Peyer's patch (tissue), 4 donors: ENCODE measurements around the gene TTC34.

Experiments
- CTCF ChIP-seq, 6 experiments: fragments of 450-650 bp in 4 of 6; fragments of 200-600 bp in 2 of 6; sonication (generic) in 1 of 6; IDR thresholded peaks; one replicate each; pipeline ENCODE4 v1.5.1; 2017 to 2019; ENCODE audit warnings: antibody characterized with exemption in 6 of 6, mild to moderate bottlenecking in 3 of 6, moderate library complexity in 1 of 6
- POLR2A ChIP-seq, 2 donors: fragments of 450-650 bp; IDR thresholded peaks; one replicate each; pipeline ENCODE4 v1.5.1; 2017; ENCODE audit warnings: antibody characterized with exemption in 2 of 2, mild to moderate bottlenecking in 2 of 2, moderate library complexity in 2 of 2

DNA sequence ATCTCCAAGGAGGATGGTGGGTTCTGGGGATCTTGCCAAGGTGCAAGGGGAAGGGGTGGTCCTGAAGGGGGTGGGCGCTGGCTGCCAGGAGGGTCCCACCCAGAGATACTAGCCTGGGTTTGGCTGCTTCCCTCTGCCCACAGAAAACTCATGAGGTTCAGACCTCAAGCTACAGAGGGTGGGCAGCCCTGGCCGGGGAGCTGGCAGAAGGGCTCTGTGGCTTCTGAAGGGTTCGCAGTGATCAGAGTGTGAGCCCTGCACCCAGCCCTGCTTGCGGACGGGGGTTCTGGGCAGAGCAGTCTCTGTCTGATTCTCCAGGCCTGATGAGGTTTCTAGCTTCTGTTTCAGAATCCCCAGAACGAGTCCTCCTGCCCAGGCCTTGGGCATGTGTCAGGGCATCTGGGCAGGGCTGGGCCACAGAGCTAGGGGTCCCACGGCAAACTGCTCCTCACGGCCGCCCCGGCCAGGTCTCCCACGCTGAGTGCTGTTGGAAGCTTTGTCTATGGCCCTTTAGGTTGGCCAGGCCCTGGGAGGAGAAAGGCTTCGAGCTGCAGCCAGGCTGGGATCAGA is 168.0 kb downstream of the TTC34 start:
- no peak for TF ChIP-seq CTCF (IDR thresholded peaks at IDR 0.05)
- no peak for TF ChIP-seq POLR2A (IDR thresholded peaks at IDR 0.05)
